Kidney (tissue), 14 donors: ENCODE measurements around the gene CDK15. TPM values are rescaled to one million over a fixed set of nuclear protein-coding genes. Genes with fewer than 3 reads are reported as not detected.
"Not testable (repeated sequence)": the region's sequence is repeated elsewhere in the genome, so short reads cannot be mapped to it uniquely, and the experiment has no call there.

Source experiments
- DNase-seq, 5 donors: peaks; one replicate each; pipeline ENCODE4 v3.0.0-alpha.2; 2013 to 2020
- FAIRE-seq: peaks from 2 replicates; lab custom pipeline; 2012; peaks lifted over from hg19 to GRCh38; lab: Jason Lieb, UNC
- H3K27ac ChIP-seq, 2 donors: one replicate each; pipeline ENCODE4 v1.7.0; 2013; ENCODE audit warnings: low read depth in 2 of 2, low read length in 2 of 2, inconsistent platforms in 1 of 2
- H3K27me3 ChIP-seq: one replicate; pipeline ENCODE4 v1.7.1; 2013; ENCODE audit warnings: low read length, inconsistent platforms; ENCODE audit not compliant: control insufficient read depth, insufficient read depth
- H3K36me3 ChIP-seq, 3 donors: one replicate each; pipeline versions ENCODE4 v1.7.0 to v1.7.1; 2013; ENCODE audit warnings: low read length in 3 of 3, control low read depth in 1 of 3, inconsistent platforms in 1 of 3; ENCODE audit not compliant: insufficient read depth in 3 of 3, control insufficient read depth in 2 of 3
- H3K4me1 ChIP-seq, 3 donors: one replicate each; pipeline versions ENCODE4 v1.7.0 to v1.7.1; 2013; ENCODE audit warnings: low read length in 3 of 3, inconsistent platforms in 1 of 3, low read depth in 1 of 3; ENCODE audit not compliant: control insufficient read depth in 2 of 3, insufficient read depth in 2 of 3
- H3K4me3 ChIP-seq, 3 donors: one replicate each; pipeline versions ENCODE4 v1.7.0 to v1.8.1; 2013; ENCODE audit warnings: low read length in 3 of 3, control low read depth in 1 of 3, inconsistent platforms in 1 of 3
- H3K9ac ChIP-seq, 3 donors: one replicate each; pipeline versions ENCODE4 v1.7.0 to v1.7.1; 2013; ENCODE audit warnings: low read length in 3 of 3, control low read depth in 1 of 3, inconsistent platforms in 1 of 3
- H3K9me3 ChIP-seq, 3 donors: one replicate each; pipeline versions ENCODE4 v1.7.0 to v1.7.1; 2013; ENCODE audit warnings: low read length in 3 of 3, control low read depth in 1 of 3, inconsistent platforms in 1 of 3; ENCODE audit not compliant: control insufficient read depth in 2 of 3, insufficient read depth in 1 of 3
- CTCF ChIP-seq: IDR thresholded peaks from 3 replicates; pipeline ENCODE4 v1.5.1; 2012; ENCODE audit warnings: mild to moderate bottlenecking, moderate library complexity, borderline replicate concordance; ENCODE audit not compliant: insufficient read depth; ENCODE audit errors: extremely low read depth
- intact Hi-C: fragments of 100-400 bp; cut with DNase I; formaldehyde crosslinking; loops from one replicate; pipeline ENCODE4 v1.11.1; 2022
- polyA plus RNA-seq: library from polyadenylated mRNA; stranded (reverse); fragments of 350-450 nt; fragmentation: Illumina TruSeq; extraction: RNeasy Lipid Tissue Mini Kit (QIAGEN cat#74804); gene quantifications from one replicate; pipeline ENCODE4 v1.2.3, GENCODE V29; 2014; ENCODE audit warnings: low read depth, low replicate concordance; ENCODE audit not compliant: insufficient read depth
- total RNA-seq: library from RNA; stranded (reverse); fragmentation: NEBNext Ultra II Directional; extraction: Animal tissue kit (Norgen Biotek cat#: 25700); gene quantifications from one replicate; pipeline ENCODE4 v1.2.1, GENCODE V29; 2021
- donor health status: control.
- donor health status: control.
- donor health status: control.
- donor health status: control.
- donor health status: control.
- donor health status: DM: yes; HTN: yes; CAD: no.
- donor health status: Normal renal cell carcinoma (clear cell type).

CDK15 gene
- total and polyA plus RNA-seq, 2 donors from 2014 or later, result 0.11 to 2.7 TPM

GRCh38 chr2:201796478-201796865, 9.9 kb upstream of the CDK15 start:
- H3K4me3 ChIP-seq, result no peak overlapping the region
- no peak for TF ChIP-seq CTCF
- no peak for FAIRE-seq

DNA sequence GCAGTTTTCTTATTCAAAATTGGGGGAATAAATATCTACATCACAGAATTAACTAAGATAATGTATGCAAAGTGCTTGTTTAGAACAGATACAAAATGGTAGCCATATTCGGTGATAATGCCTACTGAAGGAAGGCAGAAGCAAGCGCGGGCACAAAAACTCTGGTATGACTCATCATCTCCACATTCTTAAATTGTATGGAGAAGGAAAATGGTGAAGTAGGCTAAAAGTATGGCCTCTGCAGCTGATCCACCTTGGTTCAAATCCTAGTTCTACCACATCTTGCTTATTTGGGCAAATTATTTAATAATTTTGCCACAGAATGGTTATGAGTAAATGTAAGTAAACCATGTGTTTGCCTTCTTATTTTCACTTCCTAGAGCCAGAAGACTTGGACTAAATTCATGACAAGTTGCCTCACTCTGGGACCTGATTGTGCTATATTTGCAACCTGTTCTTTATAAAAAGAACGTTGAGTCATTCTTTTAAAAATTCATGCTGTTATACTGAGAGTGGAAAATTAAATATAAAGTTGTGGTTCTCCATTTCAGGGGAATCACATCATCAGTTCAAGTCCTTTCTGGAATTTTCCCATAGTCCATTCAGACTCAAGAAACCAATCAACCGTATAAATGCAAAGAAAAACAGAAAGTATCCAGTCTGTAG, 9.0 kb upstream of the CDK15 start:
- no peak for TF ChIP-seq CTCF
- Histone ChIP-seq H3K4me1 (no peaks in the 10 kb centered on the region), H3K4me3 (no peak overlapping the region), H3K27me3 (no peaks in the 10 kb centered on the region), H3K27ac (no peak overlapping the region), H3K36me3 (no peaks in the 10 kb centered on the region), H3K9me3 (no peaks in the 10 kb centered on the region), H3K9ac (no peak overlapping the region)
- FAIRE-seq (no peak), DNase-seq (no peak)
- intact Hi-C loops, result loop anchor here (5.0 kb wide), 1 partner anchor 380 kb away; no protein-coding TSS in a partner anchor

More at GRCh38 chr2:201796478-201796865, 9.9 kb upstream of the CDK15 start:
- H3K9me3 ChIP-seq, result no peaks in the 10 kb centered on the region
- no peak overlapping the region for H3K9ac ChIP-seq
- intact Hi-C loops, result loop anchor here (5.0 kb wide), 1 partner anchor 381 kb away; no protein-coding TSS in a partner anchor
- no peak for DNase-seq
- H3K27ac ChIP-seq, result no peak overlapping the region
- H3K36me3 ChIP-seq, result no peaks in the 10 kb centered on the region
- no peaks in the 10 kb centered on the region for H3K27me3 ChIP-seq
- no peaks in the 10 kb centered on the region for H3K4me1 ChIP-seq

- no peak for TF ChIP-seq CTCF
- Histone ChIP-seq H3K9me3 (no peaks in the 10 kb centered on the region), H3K27ac (no peak overlapping the region), H3K4me3 (no peak overlapping the region), H3K4me1 (no peaks in the 10 kb centered on the region), H3K36me3 (no peaks in the 10 kb centered on the region), H3K27me3 (no peaks in the 10 kb centered on the region), H3K9ac (no peak overlapping the region)
- no peak for FAIRE-seq
- intact Hi-C loops, result loop anchor here (5.0 kb wide), 1 partner anchor 379 kb away; no protein-coding TSS in a partner anchor
- peak in 1 of 5 donors; percentile 40 for DNase-seq
Measured at GRCh38 chr2:201798252-201798913, 8.0 kb upstream of the CDK15 start.

DNA sequence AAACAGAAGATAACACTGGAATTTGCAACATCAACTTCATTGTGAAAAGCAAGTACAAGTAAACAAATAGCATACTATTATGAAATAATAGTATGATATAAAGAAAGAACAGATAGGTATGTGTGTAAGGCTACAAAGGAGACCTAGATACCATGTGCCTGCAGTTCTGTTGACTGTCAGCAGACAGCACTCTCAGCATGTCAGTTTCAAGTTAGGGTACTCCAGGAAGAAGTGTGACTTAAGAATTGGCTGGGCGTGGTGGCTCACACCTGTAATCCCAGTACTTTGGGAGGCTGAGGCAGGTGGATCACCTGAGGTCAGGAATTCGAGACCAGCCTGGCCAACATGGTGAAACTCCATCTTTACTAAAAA, 7.4 kb upstream of the CDK15 start:
- DNase-seq, result peak in 1 of 5 donors; percentile 45
- not testable (repeated sequence) for H3K36me3 ChIP-seq, H3K4me3 ChIP-seq, FAIRE-seq, H3K9me3 ChIP-seq, H3K4me1 ChIP-seq, H3K27ac ChIP-seq, H3K9ac ChIP-seq, H3K27me3 ChIP-seq
- intact Hi-C loops, result loop anchor here (5.0 kb wide), 1 partner anchor 378 kb away; no protein-coding TSS in a partner anchor
